Sigmoid colon (tissue), 7 donors: ENCODE data around the gene RARA. TPM values are rescaled to one million over a fixed set of nuclear protein-coding genes. Genes with fewer than 3 reads are reported as not detected.

Source experiments
- DNase-seq: peaks from one replicate; pipeline ENCODE4 v3.0.0-alpha.2; 2019
- H3K27ac ChIP-seq, 4 donors: fragments of 200-600 bp; sonication (generic); one replicate each; pipeline ENCODE4 v1.5.1; 2016 to 2019; ENCODE audit warnings: mild to moderate bottlenecking in 1 of 4
- H3K27me3 ChIP-seq, 3 donors: fragments of 200-600 bp; sonication (generic); one replicate each; pipeline ENCODE4 v1.5.1; 2019; ENCODE audit warnings: mild to moderate bottlenecking in 1 of 3
- H3K36me3 ChIP-seq, 4 donors: fragments of 200-600 bp; sonication (generic); one replicate each; pipeline ENCODE4 v1.5.1; 2016 to 2019
- H3K4me1 ChIP-seq, 4 donors: fragments of 200-600 bp; sonication (generic); one replicate each; pipeline ENCODE4 v1.5.1; 2017 to 2019
- H3K4me3 ChIP-seq, 4 donors: fragments of 200-600 bp; sonication (generic); one replicate each; pipeline ENCODE4 v1.5.1; 2017 to 2019; ENCODE audit warnings: mild to moderate bottlenecking in 2 of 4, moderate library complexity in 1 of 4
- H3K9me3 ChIP-seq, 4 donors: fragments of 200-600 bp in 3 of 4; sonication (generic) in 3 of 4; one replicate each; pipeline versions ENCODE4 v1.5.1 to v1.6.1; 2013 to 2019
- EP300 ChIP-seq, 4 donors: sonication (generic); formaldehyde crosslinking; IDR thresholded peaks; one replicate each; pipeline ENCODE4 v1.6.1; 2017; ENCODE audit warnings: antibody characterized with exemption in 4 of 4
- POLR2A ChIP-seq, 2 donors: fragments of 450-650 bp; IDR thresholded peaks; one replicate each; pipeline ENCODE4 v1.6.1; 2016; ENCODE audit warnings: antibody characterized with exemption in 2 of 2, mild to moderate bottlenecking in 2 of 2, moderate library complexity in 2 of 2
- POLR2AphosphoS5 ChIP-seq, 4 donors: sonication (generic); formaldehyde crosslinking; IDR thresholded peaks; one replicate each; pipeline ENCODE4 v1.6.1; 2017; ENCODE audit warnings: antibody characterized with exemption in 4 of 4
- WGBS, 2 donors: extraction: QIAGEN DNeasy Blood & Tissue Kit; methylation state at CpG; one replicate each; pipeline ENCODE4 v1.1.7; 2013; 5-methylcytosine and 5-hydroxymethylcytosine counted together
- intact Hi-C: fragments of 100-400 bp; cut with DNase I; formaldehyde crosslinking; loops from one replicate; pipeline ENCODE4 v1.15.1; 2023
- polyA plus RNA-seq, 3 donors: library from polyadenylated mRNA; stranded (reverse); fragments of 200-250 nt; gene quantifications; one replicate each; pipeline ENCODE4 v1.2.3, GENCODE V29; 2013
- total RNA-seq, 4 donors: library from RNA; depleted of rRNA; stranded (reverse); fragments of >200 nt; gene quantifications; one replicate each; pipeline ENCODE4 v1.1.0, GENCODE V29; 2016
- TF ChIP-seq, protein P1 (sequence below), 4 experiments: fragments of 450-650 bp in 3 of 4; fragments of 200-600 bp in 1 of 4; IDR thresholded peaks; one replicate each; pipeline ENCODE4 v1.5.1; 2016 to 2019; ENCODE audit warnings: antibody characterized with exemption in 4 of 4, mild to moderate bottlenecking in 3 of 4, moderate library complexity in 2 of 4
- donor health status: healthy with polysubstance abuse.
- donor health status: Bipolar disorder and iron deficiency.
- donor health status: healthy.

Gene RARA
- total and polyA plus RNA-seq, 7 donors, result 15.8 to 29.6 (median 26.4) TPM

- Histone ChIP-seq H3K4me1 (no peaks in the 10 kb centered on the region), H3K4me3 (no peak overlapping the region), H3K27me3 (no peaks in the 10 kb centered on the region), H3K36me3 (peaks cover 25 to 82% (median 36%) of the 10 kb centered on the region in 4 donors), H3K9me3 (no peaks in the 10 kb centered on the region), H3K27ac (no peak overlapping the region)
- no peak for DNase-seq
- intact Hi-C loops, result no loop called here
- WGBS, 2 donors, result 95% methylated on average over 5 of the region's 5 CpGs
- TF ChIP-seq EP300 (IDR thresholded peaks at IDR 0.05), result no peak
Measured at GRCh38 chr17:40265337-40265736, 43.6 kb upstream of the RARA start.

- WGBS, 2 donors, result 96 to 98% methylated on average over 6 of the region's 6 CpGs
- H3K4me1 ChIP-seq, result no peaks in the 10 kb centered on the region
- TF ChIP-seq POLR2AphosphoS5 (IDR thresholded peaks at IDR 0.05) (no peak), POLR2A (IDR thresholded peaks at IDR 0.05) (no peak), EP300 (IDR thresholded peaks at IDR 0.05) (no peak)
- TF ChIP-seq, protein P1, sequence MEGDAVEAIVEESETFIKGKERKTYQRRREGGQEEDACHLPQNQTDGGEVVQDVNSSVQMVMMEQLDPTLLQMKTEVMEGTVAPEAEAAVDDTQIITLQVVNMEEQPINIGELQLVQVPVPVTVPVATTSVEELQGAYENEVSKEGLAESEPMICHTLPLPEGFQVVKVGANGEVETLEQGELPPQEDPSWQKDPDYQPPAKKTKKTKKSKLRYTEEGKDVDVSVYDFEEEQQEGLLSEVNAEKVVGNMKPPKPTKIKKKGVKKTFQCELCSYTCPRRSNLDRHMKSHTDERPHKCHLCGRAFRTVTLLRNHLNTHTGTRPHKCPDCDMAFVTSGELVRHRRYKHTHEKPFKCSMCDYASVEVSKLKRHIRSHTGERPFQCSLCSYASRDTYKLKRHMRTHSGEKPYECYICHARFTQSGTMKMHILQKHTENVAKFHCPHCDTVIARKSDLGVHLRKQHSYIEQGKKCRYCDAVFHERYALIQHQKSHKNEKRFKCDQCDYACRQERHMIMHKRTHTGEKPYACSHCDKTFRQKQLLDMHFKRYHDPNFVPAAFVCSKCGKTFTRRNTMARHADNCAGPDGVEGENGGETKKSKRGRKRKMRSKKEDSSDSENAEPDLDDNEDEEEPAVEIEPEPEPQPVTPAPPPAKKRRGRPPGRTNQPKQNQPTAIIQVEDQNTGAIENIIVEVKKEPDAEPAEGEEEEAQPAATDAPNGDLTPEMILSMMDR (IDR thresholded peaks at IDR 0.05), result no peak
- intact Hi-C loops, result no loop called here
- no peaks in the 10 kb centered on the region for H3K27me3 ChIP-seq
- H3K9me3 ChIP-seq, result no peaks in the 10 kb centered on the region
- H3K4me3 ChIP-seq, result no peak overlapping the region
- no peak overlapping the region for H3K27ac ChIP-seq
- H3K36me3 ChIP-seq, result peaks cover 20 to 82% (median 31%) of the 10 kb centered on the region in 4 donors
- DNase-seq, result no peak
Measured at GRCh38 chr17:40266882-40267281, 42.1 kb upstream of the RARA start.

- H3K27me3 ChIP-seq, result no peaks in the 10 kb centered on the region
- peaks cover 14 to 82% (median 25%) of the 10 kb centered on the region in 4 donors for H3K36me3 ChIP-seq
- no peak for DNase-seq
- no peaks in the 10 kb centered on the region for H3K4me1 ChIP-seq
- no peaks in the 10 kb centered on the region for H3K9me3 ChIP-seq
- no peak overlapping the region for H3K27ac ChIP-seq
- 56 to 87% methylated on average over 2 of the region's 2 CpGs for WGBS, 2 donors
- H3K4me3 ChIP-seq, result no peak overlapping the region
- intact Hi-C loops, result no loop called here
- TF ChIP-seq EP300 (IDR thresholded peaks at IDR 0.05) (no peak), POLR2AphosphoS5 (IDR thresholded peaks at IDR 0.05) (no peak), POLR2A (IDR thresholded peaks at IDR 0.05) (no peak)
- TF ChIP-seq, protein P1 (IDR thresholded peaks at IDR 0.05), result no peak
Measured at GRCh38 chr17:40268141-40268712, 40.8 kb upstream of the RARA start.

- Histone ChIP-seq H3K4me1 (peaks cover 0 to 1% (median 0%) of the 10 kb centered on the region in 4 donors), H3K27ac (no peak overlapping the region), H3K4me3 (no peak overlapping the region), H3K27me3 (no peaks in the 10 kb centered on the region), H3K9me3 (no peaks in the 10 kb centered on the region), H3K36me3 (peaks cover 37 to 88% (median 57%) of the 10 kb centered on the region in 4 donors)
- 89 to 92% methylated on average over 1 of the region's 1 CpG for WGBS, 2 donors
- DNase-seq, result no peak
- intact Hi-C loops, result no loop called here
- TF ChIP-seq, protein P1 (IDR thresholded peaks at IDR 0.05), result no peak
- TF ChIP-seq EP300 (IDR thresholded peaks at IDR 0.05), result no peak
- no peak for TF ChIP-seq POLR2A (IDR thresholded peaks at IDR 0.05)
- no peak for TF ChIP-seq POLR2AphosphoS5 (IDR thresholded peaks at IDR 0.05)
Measured at GRCh38 chr17:40278414-40278813, 30.6 kb upstream of the RARA start.

DNA sequence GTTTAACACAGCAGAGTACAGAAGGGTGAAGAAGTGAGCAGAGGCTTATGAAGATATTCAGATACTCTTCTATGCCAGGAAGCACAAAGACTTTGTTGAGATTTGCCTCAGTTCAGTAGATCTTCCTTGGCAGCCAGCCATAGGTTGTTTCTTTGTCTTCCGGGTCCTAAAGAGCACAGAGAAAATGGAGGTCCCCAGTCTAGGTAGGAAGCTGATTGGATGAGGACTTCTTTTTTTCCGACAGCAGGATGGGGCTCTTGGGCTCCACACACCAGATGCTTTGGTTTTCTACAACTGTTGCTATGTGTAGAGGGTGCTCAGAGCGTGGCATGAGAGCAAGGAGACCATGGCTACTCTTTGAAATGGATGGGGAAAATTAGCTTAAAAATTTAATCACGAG lies 29.6 kb upstream of the RARA start:
- no peaks in the 10 kb centered on the region for H3K9me3 ChIP-seq
- peaks cover 34 to 78% (median 49%) of the 10 kb centered on the region in 4 donors for H3K36me3 ChIP-seq
- no peak for DNase-seq
- H3K27me3 ChIP-seq, result no peaks in the 10 kb centered on the region
- H3K4me3 ChIP-seq, result no peak overlapping the region
- intact Hi-C loops, result no loop called here
- 91 to 96% methylated on average over 4 of the region's 4 CpGs for WGBS, 2 donors
- H3K27ac ChIP-seq, result no peak overlapping the region
- peaks cover 0 to 10% (median 2%) of the 10 kb centered on the region in 4 donors for H3K4me1 ChIP-seq
- TF ChIP-seq EP300 (IDR thresholded peaks at IDR 0.05) (no peak), POLR2A (IDR thresholded peaks at IDR 0.05) (no peak), POLR2AphosphoS5 (IDR thresholded peaks at IDR 0.05) (no peak)
- TF ChIP-seq, protein P1 (IDR thresholded peaks at IDR 0.05), result no peak
